Activated CD4-positive, alpha-beta T cell treated with anti-CD3 and anti-CD28 coated beads, Interleukin-2, Interleukin-6, amounts not matched to agents 100 ng/mL and 50 ng/mL, durations not matched to agents 16 hours and 8 hours (primary cell): Measurements from ENCODE around the gene MET.
"Not testable (repeated sequence)": the region's sequence is repeated elsewhere in the genome, so short reads cannot be mapped to it uniquely, and the experiment has no call there.

Source experiments
- DNase-seq: peaks from one replicate; pipeline ENCODE4 v3.0.0-alpha.2; 2020

Gene MET

GRCh38 chr7:116757283-116757682 lies 85.3 kb downstream of the MET start:
- DNase-seq: no peak

GRCh38 chr7:116759642-116760041 lies 87.6 kb downstream of the MET start:
- not testable (repeated sequence) for DNase-seq

GRCh38 chr7:116762971-116763370 lies 91.0 kb downstream of the MET start:
- no peak for DNase-seq

GRCh38 chr7:116763647-116764046 lies 91.7 kb downstream of the MET start:
- no peak for DNase-seq

DNA sequence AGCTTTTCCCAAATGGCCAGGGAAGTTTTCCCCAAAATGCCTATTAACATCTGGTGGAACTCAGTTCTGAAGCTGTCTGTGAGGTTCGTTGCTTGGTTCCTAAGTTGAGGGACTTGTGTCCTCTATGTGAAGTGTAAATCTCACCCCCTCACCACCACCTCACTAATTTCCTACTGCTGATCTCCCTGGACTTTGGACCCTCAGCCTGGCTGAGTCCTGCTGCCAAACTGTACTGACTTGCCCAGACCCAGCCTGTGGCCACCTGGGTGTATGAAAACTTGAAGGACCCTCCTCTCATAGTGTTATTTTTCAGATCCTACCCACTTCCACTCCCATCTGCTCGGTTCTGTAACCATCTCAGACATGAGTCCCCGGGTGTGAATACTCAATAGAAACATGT lies 94.9 kb downstream of the MET start:
- no peak for DNase-seq

DNA sequence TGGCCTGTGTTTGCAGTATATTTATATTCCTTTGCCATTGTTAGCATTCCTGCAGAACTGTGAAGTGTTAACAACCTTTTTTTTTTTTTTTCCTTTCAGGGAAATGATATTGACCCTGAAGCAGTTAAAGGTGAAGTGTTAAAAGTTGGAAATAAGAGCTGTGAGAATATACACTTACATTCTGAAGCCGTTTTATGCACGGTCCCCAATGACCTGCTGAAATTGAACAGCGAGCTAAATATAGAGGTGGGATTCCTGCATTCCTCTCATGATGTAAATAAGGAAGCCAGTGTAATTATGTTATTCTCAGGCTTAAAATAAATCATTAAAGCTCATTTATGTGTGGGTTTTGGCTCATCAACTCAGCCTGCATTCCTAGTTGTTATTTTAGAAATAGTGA lies 97.5 kb downstream of the MET start:
- no peak for DNase-seq

GRCh38 chr7:116770941-116771340 lies 98.9 kb downstream of the MET start:
- no peak for DNase-seq

GRCh38 chr7:116771640-116772039 lies 99.6 kb downstream of the MET start:
- DNase-seq: no peak

- no peak for DNase-seq
Observed at GRCh38 chr7:116772423-116772863, 100.4 kb downstream of the MET start.

DNA sequence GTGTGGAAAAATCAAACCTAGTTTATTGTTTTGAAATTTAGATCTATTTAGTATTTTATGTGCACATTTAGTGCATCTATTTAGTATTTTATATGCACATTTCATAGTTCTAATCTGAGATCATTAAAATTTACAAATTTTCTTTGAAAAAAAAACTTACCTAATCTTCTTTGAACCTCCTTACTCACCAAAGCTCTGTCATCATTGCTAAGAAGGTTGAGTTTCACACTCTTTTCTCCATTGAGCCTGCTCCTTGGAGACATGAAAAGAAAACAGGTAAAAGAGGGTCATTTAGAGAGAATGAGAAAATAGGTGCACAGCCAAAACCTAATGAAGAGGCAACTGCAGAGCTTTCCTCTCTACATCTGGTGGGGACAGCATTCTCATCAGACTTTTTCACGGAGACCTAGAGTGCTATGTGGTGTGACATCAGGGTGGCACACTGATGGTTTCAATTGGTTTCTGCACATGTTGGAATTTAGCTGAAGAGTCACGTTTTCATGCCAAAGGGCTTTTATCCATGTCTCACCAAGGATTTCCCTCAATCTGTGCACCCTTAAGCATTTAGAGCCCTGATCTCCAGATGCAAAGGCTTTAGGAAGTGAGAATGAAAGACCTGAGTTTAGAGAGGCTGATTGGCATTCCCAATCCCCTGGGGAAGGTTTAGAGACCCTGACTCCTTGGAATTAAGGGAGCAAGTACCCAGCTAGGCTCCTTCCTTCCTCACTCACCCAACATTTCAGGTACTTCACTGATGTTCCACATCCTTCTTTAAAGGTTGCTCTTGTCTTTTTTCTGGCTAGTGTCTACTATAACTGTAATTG lies 101.1 kb downstream of the MET start:
- no peak for DNase-seq

- DNase-seq: no peak
Observed at GRCh38 chr7:116776046-116776445, 104.0 kb downstream of the MET start.

DNA sequence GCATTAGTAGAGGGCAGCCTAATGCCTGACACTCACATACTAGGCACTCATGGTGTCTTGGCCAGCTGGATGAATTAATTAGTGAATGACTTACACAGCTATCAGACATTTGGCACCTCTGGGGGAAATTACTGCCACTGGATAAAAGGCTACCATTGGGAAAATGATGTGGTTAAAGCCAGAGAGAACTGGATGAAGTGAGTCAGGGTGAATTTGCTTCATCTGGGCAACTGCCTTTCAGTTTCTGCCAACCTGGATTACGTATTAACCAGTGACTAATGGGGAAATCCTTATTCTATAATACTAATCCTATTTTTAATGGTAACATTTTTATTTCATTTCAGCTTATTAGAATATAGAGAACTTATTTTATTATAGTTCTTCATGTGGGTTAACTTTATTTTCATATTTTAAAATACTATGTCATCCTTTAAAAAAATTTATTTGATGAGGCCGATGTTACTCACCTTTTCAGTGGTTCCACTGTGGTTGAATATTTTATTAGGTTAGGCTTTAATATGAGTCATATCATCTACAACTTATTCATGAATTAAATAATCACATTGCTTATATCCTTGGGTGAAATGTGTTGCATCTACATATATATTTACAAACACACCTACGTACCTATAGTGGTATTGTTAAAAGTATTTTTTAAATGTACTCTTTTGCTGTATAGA lies 104.8 kb downstream of the MET start:
- peak; percentile 14 for DNase-seq

- no peak for DNase-seq
Observed at GRCh38 chr7:116777651-116778281, 105.8 kb downstream of the MET start.

DNA sequence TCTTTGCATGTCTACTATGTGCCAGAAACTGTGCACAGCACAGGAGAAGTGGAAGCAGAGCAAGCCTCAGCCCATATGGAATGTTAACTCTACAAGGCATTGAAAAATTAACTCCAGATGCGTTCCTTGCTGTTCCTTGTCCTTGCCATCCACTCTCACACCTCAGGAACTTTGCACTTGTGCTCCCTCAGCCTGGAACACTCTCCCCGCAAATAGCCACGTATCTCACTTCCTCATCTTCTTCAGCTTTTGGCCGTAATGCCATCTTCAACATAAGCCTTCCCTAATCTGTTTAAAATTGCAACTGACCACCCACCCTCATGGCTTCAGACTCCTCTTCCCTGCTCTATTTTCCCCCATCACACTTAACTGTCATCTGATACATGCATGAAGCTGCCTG lies 107.2 kb downstream of the MET start:
- DNase-seq: no peak

DNA sequence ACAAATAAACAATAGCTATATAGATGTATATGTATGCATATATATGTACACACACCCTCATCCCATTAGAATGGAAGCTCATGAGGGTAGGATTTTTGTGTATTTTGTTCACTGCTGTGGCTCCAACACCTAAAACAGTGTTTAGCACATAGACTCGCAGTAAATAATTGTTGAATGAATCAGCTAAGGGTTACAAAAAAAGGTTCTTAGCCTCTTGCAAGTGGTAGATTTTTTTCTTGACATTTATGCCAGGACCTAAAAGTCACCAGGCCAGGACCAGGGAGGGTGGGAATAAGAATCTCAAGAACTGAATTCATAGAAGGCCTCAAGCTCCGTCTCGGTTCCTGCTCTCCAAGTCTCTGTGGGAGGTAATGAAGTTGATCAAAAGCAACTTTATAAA lies 107.9 kb downstream of the MET start:
- no peak for DNase-seq

GRCh38 chr7:116780521-116780920 lies 108.5 kb downstream of the MET start:
- DNase-seq: no peak

DNA sequence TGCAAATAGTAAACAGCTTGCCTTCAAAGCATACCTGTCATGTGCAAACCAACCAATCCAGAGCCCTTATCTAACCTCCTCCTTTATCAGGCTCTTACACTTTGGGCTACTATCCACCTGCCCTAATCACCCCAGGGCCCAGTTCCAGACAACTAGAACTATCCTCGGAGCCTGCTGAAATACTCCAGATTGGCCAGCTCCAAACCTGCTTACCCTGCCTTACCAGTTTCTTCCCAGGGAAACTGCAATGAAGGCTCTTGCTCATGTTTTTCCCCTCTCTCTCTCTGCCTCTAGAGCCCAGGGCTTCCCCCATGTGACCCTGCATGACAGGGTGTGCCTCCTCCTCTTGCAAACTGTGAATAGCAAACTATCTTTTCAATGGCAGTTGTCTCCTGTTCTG lies 109.0 kb downstream of the MET start:
- DNase-seq: no peak

- DNase-seq: no peak
Observed at GRCh38 chr7:116781584-116781983, 109.6 kb downstream of the MET start.

- no peak for DNase-seq
Observed at GRCh38 chr7:116782177-116782711, 110.2 kb downstream of the MET start.

DNA sequence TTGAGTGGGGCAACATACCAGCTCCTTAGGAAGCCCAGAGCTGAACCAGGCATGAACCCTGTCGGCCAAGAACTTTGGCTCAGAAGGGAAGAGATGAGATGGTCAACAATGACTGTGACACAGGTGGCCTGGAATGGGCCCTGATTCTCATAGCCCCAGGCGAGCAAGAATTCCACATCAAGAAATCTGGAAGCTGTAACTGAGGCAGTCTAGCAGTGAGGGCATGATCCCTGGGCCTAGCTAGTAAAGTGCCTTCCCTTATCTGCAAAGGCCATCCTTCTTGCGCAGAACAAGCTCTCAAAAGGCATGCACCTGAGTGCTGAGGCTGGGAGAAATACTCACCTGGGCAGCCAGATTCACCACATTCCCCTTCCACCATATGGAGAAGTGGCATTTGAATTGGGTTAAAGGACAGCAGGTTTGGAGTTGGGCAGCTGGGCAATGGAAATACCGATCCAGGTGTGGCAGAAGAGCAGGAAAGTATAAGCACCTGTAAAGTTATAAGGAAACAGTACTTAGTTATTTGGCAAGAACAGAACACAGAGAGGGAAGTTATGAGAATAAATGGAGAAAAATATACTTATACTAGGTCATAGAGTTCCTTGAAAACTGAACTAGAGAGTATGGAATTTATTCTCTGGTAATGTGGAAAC lies 111.8 kb downstream of the MET start:
- no peak for DNase-seq

DNA sequence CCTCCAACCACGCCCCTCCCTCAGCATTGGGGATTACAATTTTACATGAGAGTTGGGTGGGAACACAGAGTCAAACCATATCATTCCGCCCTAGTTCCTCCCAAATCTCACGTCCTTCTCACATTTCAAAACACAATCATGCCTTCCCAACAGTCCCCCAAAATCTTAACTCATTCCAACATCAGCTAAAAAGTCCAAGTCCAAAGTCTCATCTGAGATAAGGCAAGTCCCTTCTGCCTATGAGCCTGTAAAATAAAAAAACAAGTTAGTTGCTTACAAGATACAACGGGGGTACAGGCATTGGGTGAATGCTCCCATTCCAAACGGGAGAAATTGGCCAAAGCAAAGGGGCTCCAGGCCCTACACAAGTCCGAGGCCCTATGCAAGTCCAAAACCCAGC lies 112.7 kb downstream of the MET start:
- no peak for DNase-seq

- DNase-seq: no peak
Observed at GRCh38 chr7:116785843-116786242, 113.8 kb downstream of the MET start.

GRCh38 chr7:116786791-116787443 lies 114.9 kb downstream of the MET start:
- peak; percentile 58 for DNase-seq
